HG02763 (cell line): ENCODE results near the gene SAMD9L.

Source experiments
- ATAC-seq: cut with Tn5 transposase; IDR thresholded peaks from one replicate; pipeline ENCODE4 v1.9.1; 2021; ENCODE audit warnings: mild to moderate bottlenecking, moderate library complexity; ENCODE audit not compliant: unreplicated experiment

Gene SAMD9L

GRCh38 chr7:93148144-93148543, at the start of gene SAMD9L:
SAMD9L (minus strand) TSS chr7:93148385; CDS start chr7:93135971, 12,414 bp downstream.
- ATAC-seq: peak; percentile 51

- no peak for ATAC-seq
Observed at GRCh38 chr7:93196336-93196735, 48.2 kb upstream of the SAMD9L start.

GRCh38 chr7:93194386-93194785, 46.2 kb upstream of the SAMD9L start:
- no peak for ATAC-seq

GRCh38 chr7:93188870-93189634, 40.9 kb upstream of the SAMD9L start:
- ATAC-seq: no peak

- no peak for ATAC-seq
Observed at GRCh38 chr7:93185303-93186027, 37.3 kb upstream of the SAMD9L start.

GRCh38 chr7:93179173-93179572, 31.0 kb upstream of the SAMD9L start:
- no peak for ATAC-seq

GRCh38 chr7:93178213-93178612, 30.0 kb upstream of the SAMD9L start:
- ATAC-seq: no peak

- no peak for ATAC-seq
Observed at GRCh38 chr7:93176992-93177580, 28.9 kb upstream of the SAMD9L start.

GRCh38 chr7:93175219-93175618, 27.0 kb upstream of the SAMD9L start:
- ATAC-seq: no peak

GRCh38 chr7:93172683-93173082, 24.5 kb upstream of the SAMD9L start:
- ATAC-seq: no peak

GRCh38 chr7:93171606-93172226, 23.5 kb upstream of the SAMD9L start:
- ATAC-seq: no peak

GRCh38 chr7:93165447-93165846, 17.3 kb upstream of the SAMD9L start:
- peak; percentile 97 for ATAC-seq

- no peak for ATAC-seq
Observed at GRCh38 chr7:93164766-93165165, 16.6 kb upstream of the SAMD9L start.

- no peak for ATAC-seq
Observed at GRCh38 chr7:93161181-93161762, 13.1 kb upstream of the SAMD9L start.

- ATAC-seq: no peak
Observed at GRCh38 chr7:93160410-93160809, 12.2 kb upstream of the SAMD9L start.

GRCh38 chr7:93159490-93159889, 11.3 kb upstream of the SAMD9L start:
- no peak for ATAC-seq

- no peak for ATAC-seq
Observed at GRCh38 chr7:93156884-93157283, 8.7 kb upstream of the SAMD9L start.

GRCh38 chr7:93150200-93150835, 2.1 kb upstream of the SAMD9L start:
- ATAC-seq: no peak

- no peak for ATAC-seq
Observed at GRCh38 chr7:93148727-93149126, 542 bp upstream of the SAMD9L start.

- ATAC-seq: peak; percentile 83
Observed at GRCh38 chr7:93147363-93147762, 822 bp downstream of the SAMD9L start.
